GM21447 (cell line): ENCODE measurements around the gene DOCK2.
"Not testable (repeated sequence)": the region's sequence is repeated elsewhere in the genome, so short reads cannot be mapped to it uniquely, and the experiment has no call there.

ENCODE experiments used
- ATAC-seq: cut with Tn5 transposase; IDR thresholded peaks from one replicate; pipeline ENCODE4 v1.9.1; 2021; ENCODE audit not compliant: unreplicated experiment

Gene DOCK2

DNA sequence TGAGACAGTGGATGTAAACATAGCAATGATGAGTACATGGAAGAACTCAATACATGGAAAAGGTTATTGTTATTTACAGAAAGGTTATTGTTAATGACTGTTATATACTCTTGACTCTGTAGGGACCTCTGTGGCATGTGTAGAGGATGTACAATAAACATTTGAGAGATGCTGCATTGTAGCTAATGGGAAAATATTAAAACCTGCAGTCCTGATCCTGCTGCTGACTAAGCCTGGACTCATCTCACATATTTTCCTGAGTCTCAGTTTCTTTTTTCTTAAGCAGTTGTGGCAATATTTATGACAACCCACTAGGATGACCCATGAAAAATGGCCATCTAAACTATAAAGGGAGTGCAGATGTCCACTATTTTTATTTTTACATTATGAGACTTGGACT, 75.4 kb downstream of the DOCK2 start:
- no peak for ATAC-seq

DNA sequence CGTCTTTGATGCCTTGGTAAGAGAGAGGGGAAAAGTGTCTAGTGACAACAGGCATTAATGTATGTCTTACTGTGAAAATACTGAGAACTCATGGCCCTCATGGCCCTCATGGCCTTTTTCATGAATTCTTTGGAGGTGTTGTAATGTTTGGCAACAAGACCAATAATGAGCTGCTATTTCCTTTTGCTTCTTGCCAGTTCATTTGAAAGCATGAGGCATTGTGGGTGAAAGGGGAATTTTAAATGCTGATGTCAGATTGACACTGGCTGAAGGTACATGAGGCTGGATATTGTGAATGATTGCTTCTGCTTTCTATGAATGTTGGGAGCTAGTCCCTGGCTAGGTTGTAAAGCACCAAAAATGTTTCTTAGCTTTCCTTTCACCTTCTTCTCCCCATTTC, 79.2 kb downstream of the DOCK2 start:
- no peak for ATAC-seq

DNA sequence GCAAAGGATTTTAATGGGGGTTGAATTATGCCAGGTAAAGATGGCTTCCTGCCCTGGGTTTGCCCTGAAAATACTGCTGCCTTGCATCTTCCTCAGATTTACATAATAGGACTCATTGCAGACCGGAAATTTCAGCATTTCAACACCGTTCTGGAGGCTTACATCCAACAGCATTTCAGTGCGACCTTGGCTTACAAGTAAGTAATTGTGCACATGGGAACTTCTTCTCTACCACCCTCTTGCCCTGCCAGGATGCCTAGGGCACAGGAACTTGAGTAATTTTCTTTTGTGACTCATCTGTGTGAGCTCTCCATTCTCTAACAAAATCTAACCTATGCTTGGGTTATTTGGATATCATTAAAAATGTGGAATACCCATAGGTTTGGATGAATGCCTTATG, 80.2 kb downstream of the DOCK2 start:
- ATAC-seq: no peak

DNA sequence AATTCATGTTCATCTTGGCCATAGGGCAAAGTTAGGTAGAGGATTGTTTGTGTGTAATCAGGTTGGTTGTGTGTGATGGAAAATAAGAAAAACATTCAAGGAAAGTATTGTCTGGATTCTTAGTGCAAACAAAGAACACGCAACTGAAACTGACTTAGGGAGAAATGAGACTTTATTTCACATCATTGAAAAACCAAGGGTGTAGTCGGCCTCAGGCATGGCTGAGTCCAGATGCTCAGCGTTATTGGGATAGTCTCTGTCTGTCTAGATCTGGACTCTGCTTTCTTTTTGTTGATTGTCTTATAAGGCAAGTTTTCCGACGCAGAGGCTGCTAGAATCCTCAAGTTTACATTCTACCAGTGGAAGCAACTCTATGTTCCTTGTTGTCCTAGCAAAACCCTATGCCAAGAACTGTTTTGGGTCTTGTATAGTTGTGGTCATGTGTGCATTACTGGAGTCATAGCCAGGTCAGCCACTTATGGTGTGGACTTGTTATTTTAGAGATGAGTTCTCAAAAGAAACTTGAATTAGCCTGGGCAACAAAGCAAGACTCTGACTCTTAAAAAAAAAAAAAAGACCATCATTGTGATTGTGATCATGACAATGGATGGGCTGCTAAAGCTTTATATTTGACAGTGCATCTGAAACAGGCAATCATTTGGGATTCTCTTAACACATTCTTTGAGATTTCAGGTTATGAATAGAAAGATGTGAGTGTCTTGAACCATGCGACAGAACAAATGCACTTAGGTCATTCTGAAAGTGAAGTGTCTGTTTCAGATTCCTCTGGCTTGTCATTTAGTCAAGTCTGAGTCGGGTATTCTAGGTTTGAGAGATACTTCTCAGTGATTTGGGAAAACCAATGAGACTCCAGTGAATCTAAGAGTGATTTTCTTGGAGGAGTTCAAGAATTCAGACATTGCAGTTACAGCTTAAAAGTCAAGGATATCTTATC, 82.6 kb downstream of the DOCK2 start:
- ATAC-seq: peak; percentile 74

DNA sequence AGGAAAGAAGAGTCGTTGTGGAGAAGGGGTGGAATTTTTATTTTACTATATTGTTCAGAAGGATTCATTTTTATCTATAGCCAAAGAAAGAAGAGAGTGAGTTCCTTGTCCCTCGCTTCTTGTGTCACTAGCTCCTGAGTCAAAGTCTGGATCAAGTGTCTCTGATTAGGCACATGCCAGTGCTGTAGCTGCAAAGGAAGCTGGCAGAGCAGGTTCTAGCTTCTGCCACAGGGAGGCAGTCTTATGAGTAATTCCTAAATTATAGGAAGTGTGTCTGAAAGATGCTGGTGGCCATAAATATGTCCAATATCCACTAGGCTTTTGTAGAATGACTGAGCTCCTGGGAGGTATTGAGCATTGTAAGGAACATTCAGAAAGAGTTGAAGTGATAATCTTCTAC, 84.7 kb downstream of the DOCK2 start:
- ATAC-seq: no peak

DNA sequence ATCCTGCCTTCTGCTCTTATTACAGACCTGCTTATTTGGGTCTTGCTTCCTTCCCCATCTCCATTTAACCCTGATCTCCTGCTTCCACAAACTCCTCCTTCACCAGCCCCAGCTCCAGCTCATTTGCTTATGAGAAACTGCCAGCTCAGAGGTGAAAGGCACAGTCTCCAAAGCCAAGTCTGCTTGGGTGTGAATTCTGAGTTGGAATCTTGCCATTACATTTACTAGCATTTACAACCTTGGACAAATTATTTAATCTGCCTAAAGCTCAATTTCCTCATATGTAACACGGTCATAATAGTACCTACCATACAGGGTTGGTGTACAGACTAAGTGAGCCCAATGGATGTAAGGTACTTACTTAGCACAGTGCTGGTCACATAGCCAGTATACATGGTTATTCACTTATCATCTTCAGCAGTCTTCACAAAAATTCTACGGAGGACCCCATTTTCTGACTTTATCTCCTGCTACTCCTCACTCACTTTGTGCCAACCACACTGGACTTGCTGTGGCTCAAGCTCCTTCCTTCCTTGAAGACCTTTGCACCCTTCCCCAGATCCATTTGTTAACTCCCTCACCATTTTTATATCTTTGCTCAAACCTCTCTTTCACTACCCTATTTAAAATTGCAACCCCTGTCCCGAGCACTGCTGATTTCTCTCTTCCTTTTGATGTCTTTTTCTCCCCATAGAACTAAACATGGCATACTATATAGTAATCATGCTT, 86.2 kb downstream of the DOCK2 start:
- ATAC-seq: no peak

DNA sequence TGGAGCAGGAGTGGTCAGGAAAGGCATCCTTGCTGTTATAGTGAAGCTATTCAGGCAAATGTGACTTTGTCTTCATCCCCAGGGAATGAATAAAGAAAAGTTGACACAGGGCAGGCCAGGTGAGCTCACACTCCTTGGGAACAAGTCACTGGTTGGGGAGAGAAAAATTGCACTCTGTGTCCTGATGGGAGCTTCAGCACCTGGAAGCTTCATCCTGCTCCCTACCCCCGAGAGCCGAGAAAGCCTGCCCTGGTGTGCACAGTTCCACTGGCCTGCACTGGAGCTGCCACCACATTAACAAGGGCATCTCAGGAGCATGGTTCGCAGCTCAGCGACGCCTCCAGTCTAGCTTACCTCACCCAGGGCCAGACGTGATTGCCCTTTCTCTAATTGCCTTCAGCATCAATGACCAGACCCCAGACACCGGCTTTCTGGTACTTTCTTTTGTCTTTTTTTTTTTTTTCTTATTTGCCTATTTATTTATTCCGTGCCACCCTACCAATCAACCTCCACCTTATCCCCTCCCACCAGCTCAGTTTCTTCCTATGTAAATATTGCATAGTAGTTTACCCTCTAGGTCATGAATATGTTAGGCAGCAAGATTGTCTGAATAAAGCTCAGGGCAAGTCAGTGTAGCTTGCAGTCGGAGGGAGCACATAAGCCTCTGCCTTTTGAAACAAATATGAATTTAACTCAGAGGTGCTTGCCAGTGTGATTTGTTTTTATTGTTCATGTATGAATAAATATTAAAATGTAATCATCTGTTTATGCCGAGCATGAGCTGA, 87.4 kb downstream of the DOCK2 start:
- no peak for ATAC-seq

DNA sequence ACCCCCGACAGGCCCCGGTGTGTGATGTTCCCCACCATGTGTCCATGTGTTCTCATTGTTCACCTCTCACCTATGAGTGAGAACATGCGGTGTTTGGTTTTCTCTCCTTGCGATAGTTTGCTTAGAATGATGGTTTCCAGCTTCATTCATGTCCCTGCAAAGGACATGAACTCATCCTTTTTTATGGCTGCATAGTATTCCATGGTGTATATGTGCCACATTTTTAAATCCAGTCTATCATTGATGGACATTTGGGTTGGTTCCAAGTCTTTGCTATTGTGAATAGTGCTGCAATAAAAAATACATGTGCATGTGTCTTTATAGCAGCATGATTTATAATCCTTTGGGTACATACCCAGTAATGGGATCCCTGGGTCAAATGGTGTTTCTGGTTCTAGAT, 88.6 kb downstream of the DOCK2 start:
- ATAC-seq: not testable (repeated sequence)

DNA sequence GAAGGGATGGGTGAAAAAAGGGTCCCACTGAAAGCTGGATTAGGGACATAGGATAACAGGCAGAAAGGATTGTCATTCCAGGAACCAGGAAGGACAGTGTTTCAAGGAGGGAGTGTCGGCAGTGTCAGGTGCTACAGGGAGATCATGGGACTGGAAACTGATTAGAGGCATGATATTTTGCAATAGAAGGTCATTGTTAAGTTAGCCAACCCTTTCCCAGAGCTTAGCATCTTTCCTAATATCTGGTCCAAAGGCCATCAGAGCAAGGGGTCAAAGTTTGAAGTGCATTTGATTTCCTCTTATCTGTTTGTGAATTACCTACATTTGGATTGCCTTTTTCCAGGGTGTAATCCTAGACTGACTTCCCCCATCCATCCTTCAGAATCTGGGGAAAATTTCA, 91.3 kb downstream of the DOCK2 start:
- ATAC-seq: no peak

DNA sequence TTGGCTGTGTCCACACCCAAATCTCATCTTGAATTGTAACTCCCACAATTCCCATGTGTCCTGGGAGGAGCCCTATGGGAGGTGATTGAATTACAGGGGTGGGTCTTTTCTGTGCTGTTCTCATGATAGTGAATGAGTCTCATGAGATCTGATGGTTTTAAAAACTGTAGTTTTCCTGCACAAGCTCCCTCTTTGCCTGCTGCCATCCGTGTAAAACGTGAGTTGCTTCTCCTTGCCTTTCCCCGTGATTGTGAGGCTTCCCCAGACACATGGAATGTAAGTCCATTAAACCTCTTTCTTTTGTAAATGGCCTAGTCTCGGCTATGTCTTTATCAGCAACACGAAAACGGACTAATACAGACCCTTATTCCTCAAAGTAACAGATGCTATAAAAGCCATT, 94.1 kb downstream of the DOCK2 start:
- no peak for ATAC-seq

DNA sequence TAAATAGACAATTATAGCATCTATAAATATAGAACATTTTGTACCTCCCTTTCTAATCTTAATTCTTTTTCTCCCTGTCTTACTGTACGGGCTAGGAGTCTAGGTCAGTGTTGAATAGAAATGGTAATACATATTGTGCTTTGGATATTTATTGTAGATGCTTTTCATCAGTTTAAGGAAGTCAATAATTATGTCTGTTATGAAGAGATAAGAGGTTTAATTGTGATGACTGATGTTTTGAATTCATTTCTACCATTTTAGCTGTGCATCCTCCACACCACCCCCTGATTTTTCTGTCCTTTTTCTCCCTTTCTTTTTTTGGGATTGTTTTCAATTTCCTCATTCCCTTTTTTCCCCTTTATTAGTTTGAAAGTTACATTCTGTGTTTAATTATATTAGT, 95.8 kb downstream of the DOCK2 start:
- ATAC-seq: no peak

DNA sequence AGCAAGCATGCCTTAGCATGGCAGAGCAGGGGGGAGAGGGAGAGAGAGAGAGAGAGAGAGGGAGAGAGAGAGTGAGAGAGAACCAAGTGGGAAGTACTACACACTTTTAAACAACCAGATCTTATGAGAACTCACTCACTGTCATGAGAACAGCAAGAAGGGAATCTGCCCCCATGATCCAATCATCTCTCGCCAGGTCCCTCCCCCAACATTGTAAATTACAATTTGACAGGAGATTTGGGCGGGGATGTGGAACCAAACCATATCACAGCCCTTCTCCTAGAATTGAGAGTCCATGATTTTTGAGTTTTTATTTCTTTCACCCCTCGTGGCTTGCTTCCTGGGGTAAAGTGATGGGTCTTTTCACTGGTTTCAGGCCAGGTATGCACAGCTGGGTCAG, 98.8 kb downstream of the DOCK2 start:
- ATAC-seq: no peak

DNA sequence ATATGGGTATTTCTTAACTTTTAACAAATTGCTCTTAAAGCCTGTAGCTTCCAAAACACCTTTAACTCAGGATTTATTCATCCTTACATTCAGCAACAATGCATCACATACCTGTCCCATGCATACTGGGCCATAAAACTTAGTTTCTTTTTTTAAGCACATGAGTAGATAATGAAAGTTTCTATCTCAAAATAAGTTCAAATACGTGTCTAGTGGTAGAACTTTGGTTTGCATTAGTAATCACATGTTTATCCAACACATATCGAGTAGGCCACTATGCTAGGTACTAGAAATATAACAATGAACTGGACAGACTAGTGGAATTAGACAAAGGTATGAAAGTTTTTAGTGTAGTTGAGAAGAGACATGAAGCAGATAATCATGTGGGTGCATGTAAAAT, 99.6 kb downstream of the DOCK2 start:
- ATAC-seq: no peak

DNA sequence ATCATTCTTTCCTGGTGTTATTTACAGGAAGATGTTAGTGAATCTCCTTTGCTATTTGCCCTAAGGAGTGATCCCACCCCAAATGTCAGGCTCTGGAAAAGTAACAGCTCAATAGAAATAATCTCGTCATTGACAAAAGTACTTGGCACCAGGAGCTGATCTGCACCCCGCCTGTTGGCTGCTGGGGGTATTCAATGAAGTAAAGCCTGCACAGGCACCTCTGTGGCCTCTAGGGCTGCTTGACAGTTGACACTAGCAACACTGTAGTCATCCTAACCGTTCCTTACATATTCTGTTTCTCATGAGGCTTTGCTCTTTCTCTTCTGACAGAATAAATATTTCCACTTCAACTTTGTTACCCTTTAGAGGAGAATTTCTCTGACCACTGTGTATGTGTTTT, 103.4 kb downstream of the DOCK2 start:
- no peak for ATAC-seq

DNA sequence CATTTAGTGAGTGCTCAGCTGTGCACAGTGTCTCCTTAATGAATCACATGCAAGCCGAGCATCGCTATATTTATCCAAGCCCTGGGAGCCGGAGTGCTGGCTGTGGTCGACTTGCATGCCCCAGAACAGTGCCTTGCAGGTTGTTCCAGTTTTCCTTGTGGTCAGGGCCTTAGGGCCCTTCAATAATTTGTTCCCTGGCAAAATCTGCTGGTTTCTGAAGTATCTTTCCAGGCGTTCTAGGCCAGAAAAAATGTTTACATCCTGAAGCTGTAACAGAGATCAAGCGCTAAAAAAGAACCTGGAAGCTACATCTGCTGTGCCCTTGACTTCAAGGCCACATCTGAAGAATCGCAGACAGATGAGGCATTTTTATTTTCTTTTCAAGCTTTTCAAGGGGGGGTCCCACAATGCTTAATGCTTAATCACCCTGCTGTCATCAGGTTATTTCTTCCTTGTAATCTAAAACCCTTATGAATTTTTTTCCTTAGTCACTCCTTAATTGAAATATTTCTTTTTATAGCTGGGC, 105.8 kb downstream of the DOCK2 start:
- no peak for ATAC-seq

DNA sequence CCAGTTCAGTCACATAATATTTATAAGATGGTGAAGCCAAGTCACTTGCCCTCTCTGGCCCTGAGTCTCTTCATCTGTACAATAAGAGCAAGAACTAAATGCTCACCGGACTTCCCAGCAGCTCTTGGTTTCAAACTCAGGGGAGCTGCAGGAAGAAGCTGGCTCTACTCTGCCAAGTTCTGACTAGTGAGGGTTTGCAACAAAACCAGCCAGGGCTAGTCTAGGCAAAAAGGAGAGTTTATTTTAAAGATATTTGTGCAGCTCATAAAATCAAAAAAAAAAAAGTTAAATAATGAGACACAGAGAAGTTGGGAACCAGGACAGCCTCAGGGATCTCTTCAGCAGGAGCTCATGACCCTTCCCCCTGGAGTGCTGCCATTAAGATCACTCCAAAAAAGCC, 107.3 kb downstream of the DOCK2 start:
- no peak for ATAC-seq

DNA sequence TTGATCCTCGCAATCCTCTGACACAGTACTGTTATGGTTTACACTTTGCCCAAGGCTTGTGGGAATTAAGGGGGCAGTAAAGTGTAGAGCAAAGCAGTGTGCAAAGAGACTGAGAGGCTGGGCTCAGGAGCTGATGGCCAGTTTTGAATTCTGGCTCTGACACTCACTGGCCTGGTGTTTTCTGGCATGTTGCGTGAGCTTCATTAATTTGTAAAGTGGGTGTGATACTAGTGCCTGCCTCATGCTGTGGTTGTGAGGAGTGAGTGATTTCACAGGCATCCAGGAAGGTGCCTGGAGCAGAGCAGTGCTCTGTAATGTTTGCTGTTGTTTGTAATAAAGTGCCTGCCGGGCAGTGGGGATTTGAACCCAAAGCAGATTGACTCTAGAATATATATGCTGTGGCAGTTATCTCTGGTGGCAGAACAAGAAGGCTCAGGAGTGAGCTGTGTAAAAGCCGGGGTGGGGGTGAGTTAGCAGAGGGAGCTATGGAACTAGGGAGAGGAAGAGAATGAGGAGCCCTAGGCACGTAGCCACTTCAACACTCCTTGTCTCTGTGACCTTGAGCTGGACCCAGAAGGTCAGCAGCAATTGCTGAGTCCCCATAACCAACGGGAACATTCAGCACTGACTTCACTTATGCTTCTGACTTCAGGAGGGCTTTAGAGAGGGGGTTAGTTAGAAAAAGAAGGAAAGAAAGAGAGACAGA, 108.5 kb downstream of the DOCK2 start:
- no peak for ATAC-seq

DNA sequence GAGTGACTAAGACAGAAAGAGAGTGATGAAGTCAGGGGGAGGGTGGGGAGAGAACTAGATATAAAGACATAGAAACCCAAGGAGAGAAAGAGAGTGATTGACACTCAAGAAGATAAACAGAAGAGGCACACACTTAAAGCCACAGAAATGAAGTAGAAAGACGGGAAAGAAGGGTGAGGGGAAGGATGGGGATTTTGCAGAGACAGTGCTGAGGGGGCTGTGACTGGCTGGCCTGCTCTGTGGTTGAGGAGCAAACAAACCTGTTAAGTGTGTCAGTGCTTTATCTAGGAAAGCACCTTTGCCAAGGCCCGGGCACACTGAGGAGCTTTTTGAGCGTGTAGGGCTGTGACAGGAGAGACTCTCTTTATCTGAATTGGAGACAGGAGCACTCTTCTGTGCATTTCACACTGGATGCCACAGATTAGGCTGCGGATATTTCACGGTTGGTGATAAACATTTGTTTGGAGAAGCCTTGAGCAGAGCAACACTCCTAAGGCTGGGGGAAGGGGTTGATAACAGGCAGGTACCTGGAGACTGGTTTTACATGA, 109.1 kb downstream of the DOCK2 start:
- no peak for ATAC-seq

DNA sequence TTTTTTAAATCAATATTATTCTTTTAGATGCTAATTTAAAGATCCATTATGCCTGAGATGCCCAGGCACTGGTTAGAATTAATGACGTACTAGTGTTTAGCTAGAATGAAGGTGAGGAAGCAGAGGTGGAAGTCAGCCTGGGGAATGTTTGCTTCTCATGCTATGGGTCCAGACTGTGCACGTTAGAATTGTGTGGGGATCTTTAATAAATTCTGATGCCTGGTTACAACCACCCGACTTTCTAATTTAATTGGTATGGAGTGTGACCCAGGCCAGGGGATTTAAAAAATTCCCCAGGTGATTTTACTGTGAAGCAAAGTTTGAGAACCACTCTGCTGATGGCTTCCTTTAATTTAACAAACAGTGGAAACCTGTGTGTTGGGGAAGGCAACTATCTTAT, 111.1 kb downstream of the DOCK2 start:
- ATAC-seq: no peak

DNA sequence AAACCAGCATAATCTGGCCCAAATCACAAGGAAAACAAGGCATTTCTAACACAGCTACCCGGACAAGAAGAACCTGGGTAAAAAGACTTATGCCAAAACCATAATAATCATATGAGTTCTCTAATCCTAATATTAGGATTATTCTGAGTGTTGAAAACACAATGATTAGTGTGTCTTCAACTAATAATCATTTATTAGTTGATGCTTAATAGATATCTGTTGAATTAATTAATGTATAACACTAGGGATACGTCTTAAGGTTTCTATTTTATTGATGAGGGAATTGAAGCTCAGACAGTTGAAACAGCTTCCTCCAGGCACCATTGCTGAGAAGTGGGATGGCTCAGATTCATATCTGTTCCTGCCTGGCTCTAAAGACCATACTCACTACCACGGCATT, 112.2 kb downstream of the DOCK2 start:
- ATAC-seq: no peak
